Astrocyte (in vitro differentiated cells and primary cell): ENCODE results near the gene ACAA2.

Source experiments
- CTCF ChIP-seq: IDR thresholded peaks from 2 replicates; pipeline ENCODE4 v1.5.1; 2011; ENCODE audit warnings: low read depth, mild to moderate bottlenecking, inconsistent platforms, low read length, moderate library complexity; ENCODE audit not compliant: insufficient read depth
- EZH2 ChIP-seq: IDR thresholded peaks from 2 replicates; pipeline ENCODE4 v1.6.1; 2012; ENCODE audit warnings: mild to moderate bottlenecking, low read length, inconsistent platforms; ENCODE audit not compliant: insufficient read depth

- TF ChIP-seq CTCF (no peak), EZH2 (no peak)
Observed at GRCh38 chr18:49859021-49859359, 45.7 kb upstream of the ACAA2 start.
